ENCODE data around the gene ICOS. TPM values are rescaled to one million over a fixed set of nuclear protein-coding genes. Genes with fewer than 3 reads are reported as not detected.
"Not testable (repeated sequence)": the region's sequence is repeated elsewhere in the genome, so short reads cannot be mapped to it uniquely, and the experiment has no call there.

Gene ICOS
- total and polyA plus RNA-seq, 2 of the 8 experiments (the other 6 are each of a cell fraction or from before 2014, with no cell fraction given): not detected

- not testable (repeated sequence) for H3K27ac ChIP-seq (ENCODE audit: low read depth, low read length); H3K4me2 ChIP-seq (ENCODE audit: insufficient read depth in 1 of 2, low read depth in 2 of 2, low read length in 2 of 2); H2BK20ac ChIP-seq (ENCODE audit: low read length); H3K9ac ChIP-seq (replicated peaks in 1 of 4; ENCODE audit: extremely low read depth in 1 of 4, low read depth in 3 of 4, low read length in 3 of 4); H3K79me1 ChIP-seq (ENCODE audit: low read depth, low read length); H4K5ac ChIP-seq (ENCODE audit: insufficient read length, low read depth, low read length); H3K4me3 ChIP-seq (ENCODE audit: extremely low read depth in 1 of 4, insufficient read depth in 2 of 4, low read depth in 3 of 4, low read length in 4 of 4); H2BK120ac ChIP-seq (replicated peaks; ENCODE audit: low read depth, low read length); H3K56ac ChIP-seq (replicated peaks; ENCODE audit: insufficient read length, low read depth, low read length); H3K36me3 ChIP-seq (ENCODE audit: control insufficient read depth in 2 of 4, insufficient read depth in 4 of 4, low read length in 3 of 4); H3K9me3 ChIP-seq (ENCODE audit: insufficient read depth in 2 of 2, low read depth in 1 of 2, low read length in 1 of 2); H3K4me1 ChIP-seq (replicated peaks in 1 of 4; ENCODE audit: control insufficient read depth in 3 of 4, insufficient read depth in 4 of 4, low read length in 3 of 4); H2BK12ac ChIP-seq (ENCODE audit: low read depth, low read length); H3K18ac ChIP-seq (ENCODE audit: extremely low read depth, low read length); H4K8ac ChIP-seq (ENCODE audit: extremely low read depth, insufficient read depth, low read length); H2BK5ac ChIP-seq (ENCODE audit: low read depth, low read length); H2AK5ac ChIP-seq (ENCODE audit: low read depth, low read length); H3K4ac ChIP-seq (replicated peaks; ENCODE audit: insufficient read length, low read depth, low read length); H3K79me2 ChIP-seq (ENCODE audit: control insufficient read depth in 1 of 2, insufficient read depth in 2 of 2, low read length in 2 of 2); H3K23me2 ChIP-seq (ENCODE audit: low read depth, low read length); H4K20me1 ChIP-seq (replicated peaks in 1 of 2; ENCODE audit: control insufficient read depth in 1 of 2, insufficient read depth in 2 of 2, low read length in 2 of 2); H3K14ac ChIP-seq (ENCODE audit: insufficient read length); H3K27me3 ChIP-seq (replicated peaks in 1 of 4; ENCODE audit: control insufficient read depth in 3 of 4, extremely low read depth in 1 of 4, insufficient read depth in 3 of 4, low read length in 3 of 4); H2AFZ ChIP-seq (ENCODE audit: low read length); H2BK15ac ChIP-seq (ENCODE audit: low read length); H4K91ac ChIP-seq (replicated peaks; ENCODE audit: insufficient read length, low read length); H3K23ac ChIP-seq (ENCODE audit: insufficient read length); FAIRE-seq
- DNase-seq (ENCODE audit: low read depth in 1 of 2, low spot score in 2 of 2): peak in 1 of 2 experiments; percentile 59
- 94% methylated on average over 6 of the region's 7 CpGs; no CpG with 5 or more reads in 1 of the 2 experiments for WGBS, 2 experiments (ENCODE audit: extremely low coverage in 1 of 2, insufficient coverage in 1 of 2, insufficient read length in 1 of 2, insufficient replicate concordance in 2 of 2, low coverage in 1 of 2, low lambda C conversion rate in 2 of 2, missing lambda C conversion rate in 1 of 2)
- CTCF ChIA-PET (ENCODE audit: partially characterized antibody): interaction anchor here (0.7 to 1.7 kb wide), 5 partner anchors 9 to 168 kb away, joined by 3 to 6 read pairs (median 5); no protein-coding TSS in a partner anchor
- POLR2A ChIA-PET (ENCODE audit: partially characterized antibody): interaction anchor here (0.9 kb wide), 1 partner anchor 14 kb away, joined by 3 read pairs; no protein-coding TSS in a partner anchor
- TF ChIP-seq RAD21 (IDR thresholded peaks at IDR 0.05 in 1 of 2, conservative IDR thresholded peaks at IDR 0.05 in 1 of 2; ENCODE audit: low read depth in 2 of 2, low read length in 2 of 2): peak in 1 of 2 experiments; percentile 27; a peak in 1 of 4 replicates
- peak; percentile 12 to 42 (median 29); a peak in 3 of 4 replicates for TF ChIP-seq CTCF (IDR thresholded peaks at IDR 0.05; ENCODE audit: control extremely low read depth in 1 of 3, insufficient read depth in 1 of 3, low read depth in 1 of 3, low read length in 3 of 3)
These were observed 7.2 kb downstream of the ICOS start for GRCh38 chr2:203943493-203944382.

All from H1 (cell line).